ENCODE measurements around the gene DST.

The DST gene

DNA sequence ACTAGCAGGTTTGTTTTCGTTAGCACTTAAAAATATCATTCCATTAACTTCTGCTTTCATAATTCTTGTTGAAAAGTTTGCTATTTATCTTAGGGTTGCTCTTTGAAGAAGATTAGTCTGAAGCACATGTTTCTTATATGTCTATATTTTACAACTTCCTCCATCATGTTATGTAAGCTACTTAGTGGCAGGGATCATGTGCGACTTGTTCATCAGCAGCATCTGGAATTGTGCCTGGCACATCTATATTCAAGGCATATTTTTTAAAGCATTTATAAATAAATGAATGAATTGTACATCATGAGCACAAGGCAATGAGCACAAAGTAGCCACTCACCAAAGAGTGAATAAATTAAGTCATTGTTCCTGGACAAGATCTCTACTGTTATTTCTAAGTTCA is 208.1 kb downstream of the DST start:
- no peak for DNase-seq (ENCODE audit: low read depth)

DNA sequence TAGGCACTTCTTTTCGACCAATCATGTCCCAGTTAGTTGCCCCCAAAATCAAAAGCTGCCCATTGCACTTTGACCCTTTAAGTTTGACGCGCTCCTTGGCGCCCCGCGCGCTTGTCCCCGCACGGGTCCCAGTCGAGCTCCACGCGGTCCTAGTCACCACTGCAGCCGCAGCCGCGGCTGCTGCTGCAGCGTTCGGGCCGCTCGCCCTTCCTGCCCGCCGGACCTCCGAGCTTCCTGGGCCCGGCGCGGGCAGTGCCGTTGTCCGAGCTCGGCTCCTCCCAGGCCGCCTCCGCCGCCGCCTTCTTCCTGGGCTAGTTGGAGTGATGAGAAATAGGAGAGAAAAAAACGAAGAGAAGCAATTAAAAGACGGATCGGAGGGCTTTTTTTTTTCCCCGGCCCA is 209.6 kb downstream of the DST start:
- no peak for DNase-seq (ENCODE audit: low read depth)

DNA sequence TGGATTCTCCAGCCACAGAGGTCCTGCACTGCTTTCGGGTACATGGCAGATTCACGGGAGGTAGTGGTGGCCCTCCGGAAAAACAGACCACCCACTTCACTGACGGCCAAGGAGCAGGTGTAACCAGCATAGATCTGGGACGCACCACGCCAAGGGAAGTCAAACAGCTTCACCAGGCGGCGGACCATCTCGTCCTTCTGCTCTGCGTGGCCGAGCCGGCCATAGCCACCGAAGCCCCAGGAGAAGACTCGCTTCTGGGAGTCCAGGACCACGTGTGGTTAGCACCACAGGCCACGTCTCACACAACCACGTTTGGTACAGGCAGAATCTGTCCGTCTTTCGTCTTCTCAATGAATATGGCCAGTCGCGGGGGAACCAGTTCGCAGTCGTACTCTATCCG is 210.5 kb downstream of the DST start:
- no peak for DNase-seq (ENCODE audit: low read depth)

DNA sequence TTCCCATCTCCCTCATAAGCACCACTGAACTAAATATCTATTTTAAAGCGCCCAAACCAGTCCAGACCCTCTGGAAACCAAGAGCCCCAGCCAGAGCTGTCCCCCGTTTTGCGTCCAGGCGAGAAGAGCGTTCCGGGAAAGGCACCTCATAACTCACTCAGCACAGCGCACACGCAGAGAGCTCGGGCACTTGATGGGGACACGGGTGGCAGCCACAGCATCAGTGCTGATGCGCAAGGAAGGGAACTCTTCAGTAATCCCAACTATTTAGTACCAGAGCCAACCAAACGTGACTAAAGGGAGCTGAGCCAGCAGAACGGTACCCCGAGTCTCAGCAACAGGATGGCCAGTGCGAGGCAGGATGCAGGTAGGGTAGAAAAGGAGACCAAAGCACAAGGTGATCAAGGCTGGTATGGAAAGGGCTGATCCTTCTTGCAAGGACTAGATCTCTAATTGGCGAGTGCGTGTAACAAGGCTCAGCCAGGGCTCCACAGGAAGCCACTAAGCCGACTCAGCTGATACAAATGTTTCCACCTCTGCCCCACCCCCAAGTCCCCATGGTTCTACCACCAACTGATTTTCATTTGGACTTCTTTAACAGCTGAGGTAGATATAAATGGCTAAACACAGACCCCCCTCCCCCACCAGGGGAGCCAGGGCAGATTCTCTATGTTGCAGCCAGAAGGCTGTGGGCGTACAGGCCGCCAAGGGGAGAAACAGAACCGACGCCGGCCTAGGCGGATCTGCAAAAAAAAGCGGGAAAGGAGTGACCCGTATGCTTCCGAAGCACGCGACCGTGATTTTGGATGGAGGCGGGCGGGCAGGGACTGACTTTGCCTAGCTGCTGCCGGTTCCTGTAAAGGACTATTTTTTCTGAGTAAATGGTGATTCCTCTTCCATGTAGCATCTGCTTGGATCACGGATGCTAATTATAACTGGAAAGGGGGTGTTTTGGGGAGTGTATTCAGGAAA is 211.8 kb downstream of the DST start:
- DNase-seq (ENCODE audit: low read depth) = no peak

DNA sequence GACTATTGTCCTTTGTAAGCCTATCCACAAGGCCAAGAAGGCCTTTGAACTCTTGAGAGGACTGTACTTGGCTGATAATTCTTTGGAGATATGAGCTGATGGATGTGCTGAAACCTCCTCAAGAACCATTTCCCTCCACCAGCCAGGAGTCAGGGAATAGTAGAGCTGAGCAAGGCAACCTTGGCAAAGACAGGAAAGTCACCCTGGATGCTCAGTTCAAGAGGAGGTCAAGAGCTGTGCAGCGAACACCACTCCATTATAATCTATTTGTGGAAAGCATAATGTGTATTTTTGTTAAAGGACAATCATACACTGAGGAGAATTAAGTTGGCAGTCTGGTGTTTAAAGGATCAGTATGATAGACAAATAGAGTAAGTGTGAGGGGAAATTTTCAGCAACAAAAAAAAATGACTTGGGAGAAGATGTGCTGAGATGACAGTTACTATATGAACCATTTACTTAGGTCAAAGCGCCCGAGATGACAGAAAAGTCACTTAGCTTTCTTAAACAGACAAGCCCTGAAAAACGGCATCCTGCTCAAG is 218.1 kb downstream of the DST start:
- DNase-seq (ENCODE audit: low read depth) = no peak

DNA sequence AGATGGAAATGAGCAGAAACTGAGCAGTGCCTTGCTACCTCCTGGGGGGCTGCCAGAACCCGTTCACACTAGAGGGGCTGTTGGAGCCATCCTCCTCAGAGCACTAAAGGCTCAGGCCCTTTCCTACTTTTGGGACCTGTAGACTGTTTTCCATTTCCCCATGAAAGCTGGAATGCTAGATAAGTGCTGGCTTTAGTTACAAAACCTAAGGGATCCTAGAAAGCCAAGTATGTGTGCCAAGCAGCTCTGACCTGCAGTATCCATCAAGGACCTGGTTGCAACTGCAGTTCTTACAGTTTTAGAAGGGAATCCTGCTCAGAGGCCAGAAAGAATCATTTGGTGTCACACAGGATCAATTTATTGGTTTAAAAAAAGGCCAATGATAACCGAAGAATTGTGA is 218.6 kb downstream of the DST start:
- DNase-seq (ENCODE audit: low read depth) = no peak

DNA sequence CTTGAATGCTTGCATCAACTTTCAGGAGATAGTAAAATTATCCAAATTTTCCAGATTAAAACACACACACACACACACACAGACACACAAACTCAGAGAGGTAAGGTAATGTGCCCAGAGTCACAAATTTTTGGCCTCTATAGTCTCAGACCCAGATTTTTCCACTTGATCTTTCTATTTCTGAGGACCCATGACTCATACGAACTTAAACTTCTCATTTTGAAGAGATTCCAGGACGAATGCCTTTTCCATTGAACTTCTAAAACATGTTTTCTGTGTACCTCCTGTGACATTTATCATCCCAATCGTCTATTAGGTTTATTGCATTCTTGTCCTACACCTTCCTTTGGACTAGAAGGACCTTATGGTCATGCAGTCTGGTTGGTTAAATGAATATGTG is 222.4 kb downstream of the DST start:
- no peak for DNase-seq (ENCODE audit: low read depth)

DNA sequence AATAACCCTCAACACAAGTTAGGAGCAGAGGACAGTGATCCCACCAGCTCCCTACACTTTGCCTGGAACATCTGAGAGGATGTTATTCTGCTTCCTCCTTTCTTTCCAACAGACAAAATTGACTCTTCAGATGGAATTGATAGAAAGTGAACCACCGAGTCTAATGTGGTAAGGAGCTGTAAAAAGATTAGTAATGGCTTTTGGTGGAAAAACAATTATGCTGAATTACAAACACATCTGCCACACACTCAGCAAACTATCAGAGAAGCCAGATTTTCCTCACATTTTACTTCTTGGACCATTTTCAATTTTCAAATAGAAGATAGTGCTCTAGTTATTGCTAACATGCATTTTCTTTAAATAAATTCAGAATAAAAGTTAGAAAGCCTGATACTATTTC is 223.5 kb downstream of the DST start:
- no peak for DNase-seq (ENCODE audit: low read depth)

DNA sequence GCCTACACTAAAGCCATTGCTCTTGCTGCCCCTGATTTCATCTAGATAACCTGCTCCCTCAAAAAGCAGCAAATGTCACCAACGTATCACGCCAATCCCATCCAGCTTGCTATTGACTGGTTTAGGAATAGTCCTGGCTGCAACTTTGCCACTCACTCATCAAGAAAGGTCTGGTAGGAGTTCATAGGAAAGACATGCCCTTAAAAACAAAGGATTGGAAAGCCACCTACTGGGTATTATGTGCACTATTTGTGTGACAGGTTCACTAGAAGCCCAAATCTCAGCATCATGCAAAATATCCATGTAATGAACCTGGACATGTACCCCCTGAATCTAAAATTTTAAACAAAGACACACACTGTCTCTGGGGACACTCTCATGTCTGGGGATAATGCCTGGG is 224.9 kb downstream of the DST start:
- DNase-seq (ENCODE audit: low read depth) = no peak

DNA sequence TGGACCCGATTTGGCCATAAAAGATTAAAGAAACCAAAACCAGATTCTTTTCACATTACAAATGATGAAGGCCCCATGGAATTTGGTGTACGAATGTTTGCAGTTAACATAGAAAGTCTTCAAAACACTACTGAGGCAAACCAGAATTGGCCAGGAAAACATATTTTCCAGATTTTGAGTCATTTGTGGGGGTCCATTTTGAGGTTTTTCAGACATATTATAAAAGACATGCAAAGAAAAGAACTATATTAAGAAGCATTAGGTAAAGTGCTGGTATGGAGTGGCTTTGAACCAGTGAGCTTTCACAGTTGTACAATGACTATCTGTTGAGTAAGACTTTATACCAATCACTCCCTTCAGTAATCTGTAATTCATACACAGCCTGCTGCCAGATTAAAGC is 226.4 kb downstream of the DST start:
- DNase-seq (ENCODE audit: low read depth) = no peak

DNA sequence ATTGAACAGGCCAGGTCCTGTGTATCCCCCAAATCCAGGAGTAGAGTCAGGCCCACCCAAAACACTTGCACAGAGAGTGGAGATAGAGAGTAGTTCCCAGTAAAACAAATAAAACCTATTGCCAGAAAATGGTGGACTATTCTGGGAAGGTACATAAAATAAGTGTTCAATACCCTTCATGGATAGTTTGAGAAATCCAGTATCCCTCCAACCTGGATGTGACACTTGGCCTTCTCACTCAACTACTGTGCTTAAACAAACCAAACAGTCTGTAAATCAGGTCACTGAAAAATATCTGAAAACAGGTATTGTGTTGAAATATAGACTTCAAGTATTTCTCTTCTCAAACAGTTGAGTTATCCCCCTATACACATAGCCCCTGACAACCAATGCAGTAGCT is 233.7 kb downstream of the DST start:
- no peak for DNase-seq (ENCODE audit: low read depth)

Measured in non-pigmented ciliary epithelial cell (primary cell).